Measurements from ENCODE around the gene CMTR2. TPM values are rescaled to one million over a fixed set of nuclear protein-coding genes. Genes with fewer than 3 reads are reported as not detected.

The CMTR2 gene
- total RNA-seq, 1 experiment from 2014 or later, result 26.8 TPM

GRCh38 chr16:71327720-71328119, 38.5 kb upstream of the CMTR2 start:
- intact Hi-C loops (cut with micrococcal nuclease), result no loop called here
- no peaks in the 10 kb centered on the region for H3K9me3 ChIP-seq (ENCODE audit: control insufficient read depth in 1 of 2, insufficient read depth in 1 of 2, low read depth in 1 of 2, low read length in 2 of 2)
- ChIA-PET CTCF (interaction anchor here (2.0 to 2.7 kb wide), 2 partner anchors 16 kb away, joined by 8 to 10 read pairs; no protein-coding TSS in a partner anchor), RAD21 (ENCODE audit: low non-redundant PET in 1 of 2, low total read pairs in 2 of 2, uncharacterized antibody in 2 of 2, unreplicated experiment in 2 of 2) (no interaction called here), POLR2A (no interaction called here)
- no peaks in the 10 kb centered on the region for H3K4me1 ChIP-seq (ENCODE audit: control insufficient read depth in 1 of 2, insufficient read depth in 2 of 2, low read length in 2 of 2)
- ATAC-seq (no peak), DNase-seq (ENCODE audit: low read depth, low spot score) (no peak)
- no peak overlapping the region for H2AFZ ChIP-seq (ENCODE audit: low read depth, low read length, poor library complexity, severe bottlenecking)
- H3K9ac ChIP-seq (ENCODE audit: low read length), result no peak overlapping the region
- no peaks in the 10 kb centered on the region for H3K27me3 ChIP-seq (ENCODE audit: insufficient read depth, low read length)
- H3K4me2 ChIP-seq (ENCODE audit: low read length), result no peak overlapping the region
- BruUV-seq (replicated peaks), result no TSS peak
- no peaks in the 10 kb centered on the region for H4K20me1 ChIP-seq (ENCODE audit: insufficient read depth)
- H3K36me3 ChIP-seq (ENCODE audit: control insufficient read depth in 1 of 2, insufficient read depth in 2 of 2, low read length in 2 of 2), result no peaks in the 10 kb centered on the region
- H3K79me2 ChIP-seq (ENCODE audit: insufficient read depth, low read length), result no peaks in the 10 kb centered on the region
- H3K4me3 ChIP-seq (replicated peaks in 1 of 2; ENCODE audit: low read depth in 1 of 2, low read length in 2 of 2), result no peak overlapping the region
- no peak overlapping the region for H3K27ac ChIP-seq (ENCODE audit: low read depth, low read length)
- no peaks in the 10 kb centered on the region for H3K9me2 ChIP-seq (ENCODE audit: insufficient read depth)
- TF ChIP-seq EZH2 (IDR thresholded peaks at IDR 0.05), result no peak

- no peak overlapping the region for H2AFZ ChIP-seq (ENCODE audit: low read depth, low read length, poor library complexity, severe bottlenecking)
- H3K27ac ChIP-seq (ENCODE audit: low read depth, low read length), result no peak overlapping the region
- ChIA-PET CTCF (interaction anchor here (2.3 kb wide), 1 partner anchor 9 kb away, joined by 15 read pairs; no protein-coding TSS in a partner anchor), POLR2A (no interaction called here), RAD21 (ENCODE audit: low non-redundant PET in 1 of 2, low total read pairs in 2 of 2, uncharacterized antibody in 2 of 2, unreplicated experiment in 2 of 2) (no interaction called here)
- H4K20me1 ChIP-seq (ENCODE audit: insufficient read depth), result no peaks in the 10 kb centered on the region
- DNase-seq (ENCODE audit: low read depth, low spot score) (no peak), ATAC-seq (no peak)
- no peaks in the 10 kb centered on the region for H3K4me1 ChIP-seq (ENCODE audit: control insufficient read depth in 1 of 2, insufficient read depth in 2 of 2, low read length in 2 of 2)
- H3K27me3 ChIP-seq (ENCODE audit: insufficient read depth, low read length), result peaks cover 22% of the 10 kb centered on the region
- BruUV-seq (replicated peaks), result no TSS peak
- no peak overlapping the region for H3K9ac ChIP-seq (ENCODE audit: low read length)
- H3K4me3 ChIP-seq (replicated peaks in 1 of 2; ENCODE audit: low read depth in 1 of 2, low read length in 2 of 2), result no peak overlapping the region
- TF ChIP-seq SP1 (IDR thresholded peaks at IDR 0.05; ENCODE audit: low read depth) (no peak), EZH2phosphoT487 (IDR thresholded peaks at IDR 0.05; ENCODE audit: borderline replicate concordance) (no peak), CEBPB (IDR thresholded peaks at IDR 0.05; ENCODE audit: low read depth) (no peak), ELF1 (IDR thresholded peaks at IDR 0.05; ENCODE audit: borderline replicate concordance, low read depth) (no peak), JUND (IDR thresholded peaks at IDR 0.05) (no peak), ZNF274 (IDR thresholded peaks at IDR 0.05; ENCODE audit: low read depth, low read length) (no peak), RAD21 (IDR thresholded peaks at IDR 0.05; ENCODE audit: low read depth) (no peak), CBX3 (IDR thresholded peaks at IDR 0.05; ENCODE audit: low read depth) (no peak), FOSL1 (IDR thresholded peaks at IDR 0.05; ENCODE audit: low read depth) (no peak), POLR2A (IDR thresholded peaks at IDR 0.05; ENCODE audit: borderline replicate concordance, extremely low read depth, insufficient read depth, insufficient read length) (no peak), EGR1 (IDR thresholded peaks at IDR 0.05; ENCODE audit: low read depth) (no peak), ZFX (IDR thresholded peaks at IDR 0.05) (no peak), SIN3A (IDR thresholded peaks at IDR 0.05; ENCODE audit: low read depth) (no peak), TCF7L2 (IDR thresholded peaks at IDR 0.05; ENCODE audit: borderline replicate concordance, extremely low read depth, insufficient read depth, insufficient read length) (no peak), POLR2AphosphoS5 (IDR thresholded peaks at IDR 0.05; ENCODE audit: low read depth, low read length) (no peak)
- TF ChIP-seq, protein P1, sequence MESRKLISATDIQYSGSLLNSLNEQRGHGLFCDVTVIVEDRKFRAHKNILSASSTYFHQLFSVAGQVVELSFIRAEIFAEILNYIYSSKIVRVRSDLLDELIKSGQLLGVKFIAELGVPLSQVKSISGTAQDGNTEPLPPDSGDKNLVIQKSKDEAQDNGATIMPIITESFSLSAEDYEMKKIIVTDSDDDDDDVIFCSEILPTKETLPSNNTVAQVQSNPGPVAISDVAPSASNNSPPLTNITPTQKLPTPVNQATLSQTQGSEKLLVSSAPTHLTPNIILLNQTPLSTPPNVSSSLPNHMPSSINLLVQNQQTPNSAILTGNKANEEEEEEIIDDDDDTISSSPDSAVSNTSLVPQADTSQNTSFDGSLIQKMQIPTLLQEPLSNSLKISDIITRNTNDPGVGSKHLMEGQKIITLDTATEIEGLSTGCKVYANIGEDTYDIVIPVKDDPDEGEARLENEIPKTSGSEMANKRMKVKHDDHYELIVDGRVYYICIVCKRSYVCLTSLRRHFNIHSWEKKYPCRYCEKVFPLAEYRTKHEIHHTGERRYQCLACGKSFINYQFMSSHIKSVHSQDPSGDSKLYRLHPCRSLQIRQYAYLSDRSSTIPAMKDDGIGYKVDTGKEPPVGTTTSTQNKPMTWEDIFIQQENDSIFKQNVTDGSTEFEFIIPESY (IDR thresholded peaks at IDR 0.05; ENCODE audit: extremely low read depth, insufficient replicate concordance, low read length), result no peak
- no peak overlapping the region for H3K4me2 ChIP-seq (ENCODE audit: low read length)
- no peaks in the 10 kb centered on the region for H3K9me2 ChIP-seq (ENCODE audit: insufficient read depth)
- H3K9me3 ChIP-seq (ENCODE audit: control insufficient read depth in 1 of 2, insufficient read depth in 1 of 2, low read depth in 1 of 2, low read length in 2 of 2), result no peaks in the 10 kb centered on the region
- H3K36me3 ChIP-seq (ENCODE audit: control insufficient read depth in 1 of 2, insufficient read depth in 2 of 2, low read length in 2 of 2), result no peaks in the 10 kb centered on the region
- intact Hi-C loops (cut with micrococcal nuclease), result no loop called here
- H3K79me2 ChIP-seq (ENCODE audit: insufficient read depth, low read length), result no peaks in the 10 kb centered on the region
Measured at GRCh38 chr16:71319999-71320398, 30.8 kb upstream of the CMTR2 start.

Measured in HCT116 (cell line).